Motor neuron (in vitro differentiated cells): ENCODE results near the gene BTN1A1. TPM values are rescaled to one million over a fixed set of nuclear protein-coding genes. Genes with fewer than 3 reads are reported as not detected.

Experiments
- ATAC-seq, 8 experiments: fragments of 200-7000 bp; cut with Tn5 transposase; replicated peaks in 6 of 8; 2 replicates each; pipeline ENCODE4 v1.8.0; 2021; ENCODE audit warnings: mild to moderate bottlenecking in 8 of 8, moderate library complexity in 8 of 8
- H3K27ac ChIP-seq, 2 donors: fragments of 250-450 bp; sonication (Bioruptor Pico); 2 replicates each; pipeline ENCODE4 v1.9.0; 2021; ENCODE audit warnings: antibody characterized with exemption in 2 of 2, mild to moderate bottlenecking in 2 of 2, moderate library complexity in 1 of 2
- H3K4me1 ChIP-seq, 2 donors: fragments of 250-450 bp; sonication (Bioruptor Pico); replicated peaks in 1 of 2; 2 replicates each; pipeline ENCODE4 v1.6.1; 2021; ENCODE audit warnings: antibody characterized with exemption in 2 of 2, mild to moderate bottlenecking in 2 of 2, moderate library complexity in 1 of 2
- H3K4me3 ChIP-seq, 5 donors: fragments of 250-450 bp; sonication (Bioruptor Pico); 2 replicates each; pipeline ENCODE4 v1.9.0; 2021; ENCODE audit warnings: antibody characterized with exemption in 5 of 5, mild to moderate bottlenecking in 5 of 5, moderate library complexity in 4 of 5
- WGBS, 10 experiments: fragments of 450-650 bp; shearing (Covaris generic); methylation state at CpG; one replicate each; pipeline ENCODE4 v1.0.0; 2022; 5-methylcytosine and 5-hydroxymethylcytosine counted together
- in situ Hi-C, 9 experiments: fragments of 400-800 bp; cut with MboI; loops; one replicate each; pipeline ENCODE4 v1.15.0; 2021; ENCODE audit warnings: low sequenced_read_pairs in 9 of 9, low pct_unique_long_range_greater_than_20kb in 2 of 9; ENCODE audit not compliant: unreplicated experiment in 9 of 9
- total RNA-seq, 8 experiments: library from RNA; unstranded; fragments of 300-600 nt; gene quantifications; 2 replicates each; pipeline versions ENCODE4 v1.2.3 to v1.2.4, GENCODE V29; 2022

The BTN1A1 gene
- total RNA-seq, 8 experiments from 2014 or later, result 0.09 to 0.76 (median 0.20) TPM; not detected in 2

DNA sequence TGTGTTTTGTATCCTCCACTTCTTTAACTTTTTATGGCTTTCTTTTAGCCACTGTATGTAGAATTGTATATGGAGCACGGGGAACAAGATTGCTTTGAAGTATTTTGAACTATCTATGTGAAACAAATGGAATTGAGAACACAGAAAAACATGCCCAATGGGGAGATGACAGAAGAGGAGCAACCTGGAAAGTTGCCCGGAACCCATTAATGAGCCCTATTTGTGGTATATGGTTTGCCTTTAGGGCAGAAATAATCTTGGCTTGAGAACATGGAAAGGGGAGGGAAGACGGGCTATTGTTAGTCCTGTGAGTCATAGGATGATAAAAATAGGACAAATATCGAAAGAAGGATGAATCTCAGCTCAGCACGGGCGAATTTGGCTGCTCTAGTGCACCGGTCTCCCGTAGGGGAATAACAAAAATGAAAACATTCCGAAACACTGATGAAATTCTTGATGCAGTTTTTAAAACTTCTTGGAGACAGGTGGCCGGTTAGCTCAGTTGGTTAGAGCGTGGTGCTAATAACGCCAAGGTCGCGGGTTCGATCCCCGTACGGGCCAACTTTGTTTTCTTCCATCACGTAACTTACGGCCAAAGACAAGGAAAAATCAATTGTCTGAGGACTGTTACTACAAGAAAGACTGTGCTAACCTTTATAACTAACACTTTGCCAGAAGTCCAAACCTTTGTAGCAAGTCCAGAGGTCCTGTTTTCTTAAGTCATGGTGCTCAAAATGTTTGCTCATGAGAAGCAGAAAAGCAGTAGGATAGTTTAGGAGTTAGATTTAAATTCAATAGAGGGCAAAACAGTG, 53.7 kb downstream of the BTN1A1 start:
- Histone ChIP-seq H3K4me3 (peak overlapping the region; percentile 41 to 58 (median 44)), H3K4me1 (peaks cover 0 to 3% of the 10 kb centered on the region in 2 donors), H3K27ac (peak overlapping the region in 1 of 2 donors; percentile 23)
- in situ Hi-C loops, result no loop called here
- peak; percentile 43 to 77 (median 69) for ATAC-seq
- WGBS, 10 experiments, result 0 to 3% (median 0%) methylated on average over 1 to 19 of the region's 19 CpGs; no CpG with 5 or more reads in 1 of the 10 experiments

- no peak overlapping the region for H3K27ac ChIP-seq
- in situ Hi-C loops, result no loop called here
- WGBS, 10 experiments, result 0 to 20% (median 13%) methylated on average over 1 of the region's 1 CpG; no CpG with 5 or more reads in 3 of the 10 experiments
- H3K4me3 ChIP-seq, result peak overlapping the region; percentile 41 to 58 (median 44)
- ATAC-seq, result no peak
- peaks cover 0 to 3% of the 10 kb centered on the region in 2 donors for H3K4me1 ChIP-seq
Measured at GRCh38 chr6:26554447-26554696, 54.3 kb downstream of the BTN1A1 start.

DNA sequence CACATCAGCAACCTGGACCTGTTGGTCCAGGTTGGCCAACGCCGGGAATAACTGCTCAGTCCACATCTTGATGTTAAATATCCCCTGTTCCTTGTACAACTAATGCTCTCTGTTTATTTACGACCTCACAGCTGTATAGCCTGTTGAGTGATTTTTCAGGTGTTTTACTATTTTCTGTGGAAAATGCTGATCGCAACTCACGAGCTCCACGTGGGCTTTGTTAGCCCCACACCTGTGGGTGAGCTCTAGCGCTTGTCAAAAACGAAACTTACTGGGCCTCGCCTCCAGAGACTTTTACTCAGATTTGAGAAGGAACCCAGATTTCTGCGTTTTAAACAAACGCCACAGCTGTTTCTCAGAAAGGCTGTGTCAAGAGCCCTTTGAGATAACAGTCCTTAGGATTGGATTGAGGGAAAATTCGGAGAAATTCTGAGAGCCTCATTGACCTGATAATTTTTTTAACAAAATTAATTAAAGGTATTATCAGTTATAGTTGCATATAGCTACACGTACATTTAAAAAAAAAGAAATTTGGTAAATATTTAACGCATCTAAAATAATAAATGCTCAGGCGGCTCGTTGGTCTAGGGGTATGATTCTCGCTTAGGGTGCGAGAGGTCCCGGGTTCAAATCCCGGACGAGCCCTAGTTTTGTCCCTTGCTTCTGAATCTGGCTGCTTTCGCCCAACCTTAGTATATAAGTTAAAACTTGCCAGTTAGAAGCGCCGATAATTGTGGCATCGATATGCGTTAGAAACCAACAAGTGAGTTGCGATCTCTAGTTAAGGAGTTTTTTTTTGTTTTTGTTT, 54.8 kb downstream of the BTN1A1 start:
- ATAC-seq, result peak in 5 of 8 experiments; percentile 4 to 21 (median 15)
- Histone ChIP-seq H3K4me1 (peaks cover 0 to 3% of the 10 kb centered on the region in 2 donors), H3K27ac (no peak overlapping the region), H3K4me3 (peak overlapping the region; percentile 41 to 58 (median 44))
- WGBS, 10 experiments, result 0 to 10% (median 6%) methylated on average over 7 to 27 of the region's 27 CpGs
- in situ Hi-C loops, result no loop called here

GRCh38 chr6:26555505-26556262, 55.6 kb downstream of the BTN1A1 start:
- in situ Hi-C loops, result no loop called here
- H3K27ac ChIP-seq, result no peak overlapping the region
- 6 to 44% (median 32%) methylated on average over 4 to 19 of the region's 19 CpGs for whole genome bisulfite sequencing, 10 experiments
- H3K4me1 ChIP-seq, result peaks cover 0 to 3% of the 10 kb centered on the region in 2 donors
- peak overlapping the region in 3 of 5 donors; percentile 41 to 58 (median 51) for H3K4me3 ChIP-seq
- ATAC-seq, result no peak

DNA sequence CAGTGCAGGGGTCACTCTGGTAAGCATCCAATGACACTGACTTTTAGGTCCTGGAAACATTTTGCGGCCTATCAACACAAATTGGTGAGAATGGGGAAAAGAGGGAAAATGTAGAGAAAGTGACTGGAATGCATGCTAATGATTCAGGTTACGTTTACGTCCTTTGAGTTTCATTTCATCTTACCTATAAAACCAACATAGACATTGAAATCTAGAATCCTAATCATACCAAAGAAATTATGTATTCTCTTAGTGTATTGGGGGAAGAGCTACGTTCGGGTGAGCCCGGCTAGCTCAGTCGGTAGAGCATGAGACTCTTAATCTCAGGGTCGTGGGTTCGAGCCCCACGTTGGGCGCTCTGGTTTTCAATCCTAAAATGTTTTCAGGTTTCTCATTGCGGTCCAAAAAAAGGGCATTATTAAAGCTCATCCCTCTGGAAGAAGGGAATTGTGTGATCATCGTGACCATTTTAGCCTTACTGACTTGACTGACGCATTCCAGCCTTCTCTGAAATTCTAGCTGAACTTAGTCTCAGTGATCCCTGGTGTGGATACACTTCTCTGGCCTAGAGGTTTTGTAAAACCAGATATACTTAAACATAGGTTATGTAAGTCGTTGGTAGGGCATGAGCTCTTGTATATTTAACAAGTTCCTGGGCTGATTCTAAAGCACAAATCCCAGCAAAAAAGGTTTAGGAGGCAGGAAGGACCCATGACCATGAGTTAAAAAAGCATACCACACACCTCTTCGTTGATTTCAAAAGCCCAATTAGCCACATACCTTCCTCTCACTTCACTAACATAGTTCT, 56.4 kb downstream of the BTN1A1 start:
- in situ Hi-C loops, result no loop called here
- 3 to 43% (median 20%) methylated on average over 1 to 13 of the region's 16 CpGs; no CpG with 5 or more reads in 1 of the 10 experiments for WGBS, 10 experiments
- no peak overlapping the region for H3K27ac ChIP-seq
- peaks cover 0 to 3% of the 10 kb centered on the region in 2 donors for H3K4me1 ChIP-seq
- peak overlapping the region in 3 of 5 donors; percentile 41 to 58 (median 51) for H3K4me3 ChIP-seq
- ATAC-seq, result peak; percentile 47 to 70 (median 54)

Other genes with a start within 250 kb of the BTN1A1 start
- 10 to 100 TPM in 4 of 8 experiments, 1 to 10 TPM in 3, under 1 TPM in 1; 0.79 to 82.8 (median 8.6) TPM for gene BTN3A2, start 135.1 kb upstream of the BTN1A1 start, total RNA-seq
- 10 to 100 TPM in 4 of 8 experiments, 1 to 10 TPM in 4; 3.9 to 18.7 (median 8.2) TPM for gene BTN2A2, start 117.2 kb upstream of the BTN1A1 start, total RNA-seq
- gene BTN3A1, start 98.0 kb upstream of the BTN1A1 start, total RNA-seq, result 10 to 100 TPM in 7 of 8 experiments, 1 to 10 TPM in 1; 3.3 to 40.3 (median 15.4) TPM
- gene BTN3A3, start 59.8 kb upstream of the BTN1A1 start, total RNA-seq, result 10 to 100 TPM in 4 of 8 experiments, 1 to 10 TPM in 2, under 1 TPM in 2; 0.43 to 78.8 (median 8.4) TPM
- 10 to 100 TPM in 7 of 8 experiments, 1 to 10 TPM in 1; 10.0 to 23.4 (median 17.6) TPM for gene BTN2A1, start 42.3 kb upstream of the BTN1A1 start, total RNA-seq
- gene HMGN4, start 38.1 kb downstream of the BTN1A1 start, total RNA-seq, result 10 to 100 TPM; 40.7 to 72.7 (median 55.0) TPM
- 10 to 100 TPM; 11.7 to 23.1 (median 16.5) TPM for gene ABT1, start 96.7 kb downstream of the BTN1A1 start, total RNA-seq
- gene ZNF322, start 159.4 kb downstream of the BTN1A1 start, total RNA-seq, result 10 to 100 TPM; 12.2 to 42.8 (median 33.9) TPM